ENCODE results near the gene C19orf38.

GRCh38 chr19:10815969-10816644 lies 32.1 kb upstream of the C19orf38 start:
- no peak for TF ChIP-seq EZH2phosphoT487 (IDR thresholded peaks at IDR 0.05; ENCODE audit: insufficient read depth, low read depth)
- no peak for TF ChIP-seq EZH2 (IDR thresholded peaks at IDR 0.05; ENCODE audit: insufficient read depth, poor library complexity, severe bottlenecking)
